Panc1 (cell line): ENCODE results near the gene CEMIP. TPM values are rescaled to one million over a fixed set of nuclear protein-coding genes. Genes with fewer than 3 reads are reported as not detected.

Source experiments
- ATAC-seq: fragments of 200-7000 bp; cut with Tn5 transposase; 2 replicates; pipeline ENCODE4 v1.9.1; 2020; ENCODE audit warnings: mild to moderate bottlenecking, moderate library complexity
- BruUV-seq: library from RNA; stranded (reverse); fragments of 400-500 nt; replicated peaks from 2 replicates; lab custom pipeline; 2021; lab: Mats Ljungman, UMichigan
- CTCF ChIA-PET: fragments of 300-600 bp; sonication (Branson Sonifier 250); formaldehyde crosslinking; loops from one replicate; lab custom pipeline; 2022; ENCODE audit warnings: antibody characterized with exemption; lab: Charles Lee
- POLR2A ChIA-PET: fragments of 300-600 bp; sonication (Branson Sonifier 250); formaldehyde crosslinking; loops from one replicate; lab custom pipeline; 2022; ENCODE audit warnings: antibody characterized with exemption; lab: Charles Lee
- DNase-seq: peaks from one replicate; pipeline ENCODE4 v3.0.0-alpha.2; 2010; ENCODE audit warnings: low read depth, low spot score
- H3K27ac ChIP-seq: 2 replicates; pipeline ENCODE4 v1.5.1; 2011; ENCODE audit warnings: mild to moderate bottlenecking, low read length, inconsistent platforms
- H3K27me3 ChIP-seq: fragments of 200-500 bp; sonication (Bioruptor generic); 2 replicates; pipeline ENCODE4 v1.6.0; 2014; ENCODE audit warnings: low read length, inconsistent platforms; ENCODE audit not compliant: control insufficient read depth, insufficient read depth
- H3K36me3 ChIP-seq: fragments of 200-500 bp; sonication (Bioruptor generic); 2 replicates; pipeline ENCODE4 v1.5.1; 2014; ENCODE audit warnings: inconsistent platforms, mild to moderate bottlenecking, low read length, moderate library complexity; ENCODE audit not compliant: control insufficient read depth, insufficient read depth
- H3K4me1 ChIP-seq: 2 replicates; pipeline ENCODE4 v1.5.1; 2011; ENCODE audit warnings: inconsistent platforms, mild to moderate bottlenecking, low read length, moderate library complexity; ENCODE audit not compliant: control insufficient read depth, insufficient read depth
- H3K4me3 ChIP-seq, 2 experiments: 2 replicates each; pipeline ENCODE4 v1.5.1; 2011 to 2012; ENCODE audit warnings: low read depth in 2 of 2, low read length in 2 of 2, mild to moderate bottlenecking in 2 of 2, inconsistent platforms in 1 of 2, moderate library complexity in 1 of 2
- H3K9me3 ChIP-seq: fragments of 200-500 bp; sonication (Bioruptor generic); 2 replicates; pipeline ENCODE4 v1.5.1; 2014; ENCODE audit warnings: low read depth, mild to moderate bottlenecking, inconsistent platforms, low read length, moderate library complexity; ENCODE audit not compliant: control insufficient read depth, insufficient read depth
- CTCF ChIP-seq: fragments of 450-650 bp; IDR thresholded peaks from 2 replicates; pipeline ENCODE4 v1.5.1; 2017; ENCODE audit warnings: mild to moderate bottlenecking
- POLR2AphosphoS5 ChIP-seq: IDR thresholded peaks from 2 replicates; pipeline ENCODE4 v1.6.1; 2012; ENCODE audit warnings: mild to moderate bottlenecking, low read depth, low read length, moderate library complexity
- REST ChIP-seq, 2 experiments: IDR thresholded peaks; 2 replicates each; pipeline ENCODE4 v1.6.1; 2011 to 2012; ENCODE audit warnings: low read depth in 2 of 2, control low read depth in 1 of 2, low read length in 1 of 2, mild to moderate bottlenecking in 1 of 2, moderate library complexity in 1 of 2; ENCODE audit not compliant: insufficient read depth in 1 of 2
- SIN3A ChIP-seq: IDR thresholded peaks from 2 replicates; pipeline ENCODE4 v1.6.1; 2012; ENCODE audit warnings: low read depth, mild to moderate bottlenecking, low read length, moderate library complexity, borderline replicate concordance; ENCODE audit not compliant: insufficient read depth
- TCF7L2 ChIP-seq: IDR thresholded peaks from 2 replicates; pipeline ENCODE4 v1.6.1; 2011; ENCODE audit warnings: mild to moderate bottlenecking, low read depth, low read length, inconsistent platforms
- in situ Hi-C: cut with HindIII; loops from 2 replicates; pipeline ENCODE4 v1.10.0; 2016; ENCODE audit warnings: low sequenced_read_pairs, low pct_unique_long_range_greater_than_20kb
- intact Hi-C: fragments of 100-400 bp; cut with micrococcal nuclease; formaldehyde crosslinking; loops from one replicate; pipeline ENCODE4 v1.10.0; 2022; ENCODE audit not compliant: unreplicated experiment
- total RNA-seq: library from RNA; stranded (reverse); gene quantifications from one replicate; pipeline ENCODE4 v1.2.1, GENCODE V29; 2021; ENCODE audit not compliant: unreplicated experiment

Gene CEMIP
- total RNA-seq, 1 experiment from 2014 or later = 0.46 TPM

DNA sequence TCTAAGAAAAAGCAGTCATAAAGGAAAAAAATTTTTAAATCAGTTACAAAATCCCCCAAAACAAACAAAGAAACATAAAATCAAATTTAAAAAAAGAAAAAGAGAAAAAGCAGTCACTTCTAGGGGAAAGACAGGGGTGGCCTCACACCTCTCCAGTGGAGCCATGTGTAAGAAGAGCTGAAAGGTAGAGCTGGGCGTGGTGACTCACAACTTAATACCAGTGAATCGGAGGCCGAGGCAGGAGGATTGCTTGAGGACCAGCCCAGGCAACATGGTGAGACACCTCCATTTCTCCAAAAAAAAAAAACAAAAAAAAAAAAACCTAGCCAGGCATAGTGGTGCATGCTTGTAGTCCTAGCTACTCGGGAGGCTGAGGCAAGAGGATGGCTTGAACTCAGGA, 195.7 kb downstream of the CEMIP start:
- ATAC-seq (no peak), DNase-seq (no peak)
- in situ Hi-C loops (no loop called here), intact Hi-C loops (loop anchor here (5.0 kb wide), 3 partner anchors 292 to 518 kb away; no protein-coding TSS in a partner anchor)
- Histone ChIP-seq H3K9me3 (no peaks in the 10 kb centered on the region), H3K27ac (no peak overlapping the region), H3K36me3 (no peaks in the 10 kb centered on the region), H3K27me3 (no peaks in the 10 kb centered on the region), H3K4me3 (no peak overlapping the region), H3K4me1 (no peaks in the 10 kb centered on the region)
- CTCF ChIA-PET = interaction anchor here (0.7 to 0.8 kb wide), 3 partner anchors 37 to 291 kb away, joined by 3 to 8 read pairs (median 7); no protein-coding TSS in a partner anchor
- TF ChIP-seq POLR2AphosphoS5 = no peak
- TF ChIP-seq REST (IDR thresholded peaks at IDR 0.05; ENCODE audit: insufficient read depth in 1 of 2, low read depth in 2 of 2, low read length in 1 of 2) = no peak
- no peak for TF ChIP-seq SIN3A
- no peak for TF ChIP-seq TCF7L2
- no peak for TF ChIP-seq CTCF
- POLR2A ChIA-PET = no interaction called here
- no TSS peak for BruUV-seq

DNA sequence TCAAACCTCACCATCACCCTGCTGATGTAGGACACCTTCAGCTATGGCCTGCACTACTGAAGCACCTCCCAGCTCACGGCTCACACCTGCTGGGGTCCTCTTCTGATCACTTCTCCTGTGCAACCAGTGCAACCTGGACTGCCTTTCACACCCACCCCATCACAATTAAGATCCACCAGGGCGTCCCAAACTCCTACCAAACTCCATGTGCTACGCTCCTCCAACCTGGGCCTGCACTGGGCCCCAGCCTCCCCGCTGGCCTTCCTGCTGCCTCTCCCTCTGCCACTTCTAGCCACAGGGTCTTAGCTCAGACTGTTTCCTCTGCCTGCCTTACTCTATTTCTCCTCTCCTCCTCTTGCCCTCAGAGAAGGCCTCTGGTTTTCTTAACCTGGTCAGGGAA, 197.7 kb downstream of the CEMIP start:
- TF ChIP-seq SIN3A (no peak), TCF7L2 (no peak), CTCF (no peak), REST (IDR thresholded peaks at IDR 0.05; ENCODE audit: insufficient read depth in 1 of 2, low read depth in 2 of 2, low read length in 1 of 2) (no peak), POLR2AphosphoS5 (no peak)
- H3K27ac ChIP-seq = no peak overlapping the region
- no peaks in the 10 kb centered on the region for H3K9me3 ChIP-seq
- ChIA-PET POLR2A (no interaction called here), CTCF (no interaction called here)
- ATAC-seq = no peak
- in situ Hi-C loops = no loop called here
- peaks cover 3% of the 10 kb centered on the region; the same call in 1 of the 2 replicates for H3K36me3 ChIP-seq
- intact Hi-C loops = loop anchor here (5.0 kb wide), 1 partner anchor 290 kb away; no protein-coding TSS in a partner anchor
- no peak overlapping the region for H3K4me3 ChIP-seq
- DNase-seq = no peak
- H3K4me1 ChIP-seq = no peaks in the 10 kb centered on the region
- no peaks in the 10 kb centered on the region for H3K27me3 ChIP-seq
- BruUV-seq = no TSS peak
